ENCODE measurements around the gene AKT1.

DNA sequence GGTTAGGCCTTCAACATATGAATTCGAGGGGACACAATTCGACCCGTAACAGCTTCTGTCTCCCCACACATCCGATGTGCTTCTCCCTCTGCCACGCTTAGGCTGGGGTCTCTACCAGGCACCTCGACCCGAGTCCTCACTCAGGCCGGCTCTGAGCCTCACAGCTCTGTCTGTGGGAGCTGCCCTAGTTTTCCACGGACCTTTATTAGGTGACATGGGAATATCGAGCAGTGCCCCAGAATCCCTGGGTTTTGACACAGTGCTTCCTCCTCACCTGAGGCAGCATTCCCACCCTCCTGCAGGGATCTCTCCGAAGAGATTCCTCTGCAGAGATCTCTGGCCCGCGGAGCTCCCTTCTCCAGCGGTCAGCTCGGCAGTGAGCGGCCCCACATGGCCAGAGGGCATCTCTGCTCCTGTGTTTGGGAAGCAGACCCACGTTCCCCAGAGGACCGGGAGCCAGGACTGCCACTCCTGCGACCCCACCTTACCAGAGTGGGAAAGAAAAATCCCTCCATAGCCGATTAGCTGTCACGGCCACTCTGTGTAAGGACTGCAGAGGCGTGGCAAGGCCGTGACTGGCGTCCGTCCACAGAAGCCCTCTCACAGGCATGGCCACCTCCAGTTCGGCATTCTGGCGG, 26.5 kb upstream of the AKT1 start:
- TF ChIP-seq POLR2A (IDR thresholded peaks at IDR 0.05) (no peak), POLR2AphosphoS5 (IDR thresholded peaks at IDR 0.05; ENCODE audit: insufficient read depth in 1 of 2, low read depth in 1 of 2) (no peak)
